ENCODE measurements around the gene CHN1.

DNA sequence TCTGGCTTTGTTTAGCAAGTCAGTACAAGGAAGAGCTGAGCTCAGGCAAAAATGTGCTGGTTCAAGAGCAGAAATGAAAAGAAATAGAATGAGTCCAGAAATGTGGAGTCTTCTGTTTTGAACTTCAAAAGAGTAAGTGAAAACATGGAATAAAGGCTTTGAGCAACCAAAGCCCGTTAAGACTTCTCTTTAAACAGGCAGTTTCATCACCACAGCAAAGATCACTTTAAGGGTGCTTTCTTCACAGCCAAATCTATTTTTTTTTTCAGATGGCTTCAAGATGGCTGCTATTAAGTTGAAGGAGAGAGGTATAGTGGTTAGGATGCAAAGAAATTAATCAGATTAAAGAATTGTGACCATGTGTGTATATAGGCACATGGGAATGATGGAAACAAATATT is 238.9 kb downstream of the CHN1 start:
- no peak for TF ChIP-seq CTCF (IDR thresholded peaks at IDR 0.05; ENCODE audit: control extremely low read depth in 1 of 3, insufficient read depth in 1 of 3, low read depth in 1 of 3, low read length in 3 of 3)
- no peak for TF ChIP-seq SIN3A (conservative IDR thresholded peaks at IDR 0.05 in 1 of 2, IDR thresholded peaks at IDR 0.05 in 1 of 2; ENCODE audit: low read depth in 1 of 2, low read length in 2 of 2)
- TF ChIP-seq SRF (IDR thresholded peaks at IDR 0.05; ENCODE audit: low read depth, low read length): no peak

Measured in H1 (cell line).